CD4-positive, alpha-beta T cell treated with Interleukin-4 for 1 hour (primary cell): Measurements from ENCODE around the gene MEIS3.
"Not testable (repeated sequence)": the region's sequence is repeated elsewhere in the genome, so short reads cannot be mapped to it uniquely, and the experiment has no call there.

Experiments used
- DNase-seq, 2 donors: peaks; one replicate each; pipeline ENCODE4 v3.0.0-alpha.2; 2020 to 2022

MEIS3 gene

DNA sequence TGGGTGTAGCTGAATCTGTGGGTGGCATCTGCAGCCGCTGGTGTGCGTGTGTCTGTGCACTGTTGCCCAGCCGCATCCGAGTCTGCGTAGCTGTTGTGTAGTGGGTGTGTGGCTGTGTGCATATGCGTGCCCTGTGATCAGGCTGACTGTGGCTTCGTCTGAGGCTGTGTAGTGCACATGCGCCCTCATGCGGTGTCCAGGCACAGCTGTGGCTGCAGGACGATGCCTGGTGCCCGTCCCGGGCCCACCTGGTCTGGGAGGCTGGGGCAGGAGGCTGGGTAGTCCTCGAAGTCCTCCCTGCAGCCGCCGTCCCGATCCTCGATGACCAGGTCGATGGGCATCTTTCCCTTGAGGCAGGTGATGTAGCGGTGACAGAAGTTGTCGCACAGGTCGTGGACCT lies 4.9 kb downstream of the MEIS3 start:
- DNase-seq = no peak

DNA sequence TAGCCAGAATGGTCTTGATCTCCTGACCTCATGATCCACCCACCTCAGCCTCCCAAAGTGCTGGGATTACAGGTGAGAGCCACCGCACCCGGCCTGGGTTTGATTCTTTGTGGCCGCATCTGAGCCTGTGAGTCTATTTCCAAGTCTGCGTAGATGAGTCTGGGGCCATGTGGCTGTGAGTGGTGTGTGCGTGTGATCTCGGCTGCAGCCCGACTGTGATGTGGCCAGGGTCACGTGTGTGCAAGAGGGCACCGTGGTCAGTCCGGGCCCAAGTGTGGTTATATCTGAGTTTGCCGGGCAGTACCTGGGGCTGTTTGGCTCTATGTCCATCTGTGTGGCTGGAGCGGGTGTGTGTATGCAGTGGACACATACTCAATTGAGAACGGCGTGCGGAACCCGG lies 5.4 kb downstream of the MEIS3 start:
- DNase-seq = no peak

DNA sequence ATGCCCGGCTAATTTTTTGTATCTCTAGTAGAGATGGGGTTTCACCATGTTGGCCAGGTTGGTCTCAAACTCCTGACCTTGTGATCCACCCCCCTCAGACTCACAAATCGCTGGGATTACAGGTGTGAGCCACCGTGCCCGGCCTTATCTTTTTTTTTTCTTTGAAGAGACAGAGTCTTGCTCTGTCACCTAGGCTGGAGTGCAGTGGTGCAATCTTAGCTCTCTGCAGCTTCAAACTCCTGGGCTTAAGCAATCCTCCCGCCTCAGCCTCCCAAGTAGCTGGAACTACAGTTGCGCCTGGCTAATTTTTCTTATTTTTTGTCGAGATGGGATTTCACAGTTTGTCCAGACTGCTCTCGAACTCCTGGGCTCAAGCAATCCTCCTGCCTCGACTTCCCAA lies 7.6 kb downstream of the MEIS3 start:
- DNase-seq = not testable (repeated sequence)

DNA sequence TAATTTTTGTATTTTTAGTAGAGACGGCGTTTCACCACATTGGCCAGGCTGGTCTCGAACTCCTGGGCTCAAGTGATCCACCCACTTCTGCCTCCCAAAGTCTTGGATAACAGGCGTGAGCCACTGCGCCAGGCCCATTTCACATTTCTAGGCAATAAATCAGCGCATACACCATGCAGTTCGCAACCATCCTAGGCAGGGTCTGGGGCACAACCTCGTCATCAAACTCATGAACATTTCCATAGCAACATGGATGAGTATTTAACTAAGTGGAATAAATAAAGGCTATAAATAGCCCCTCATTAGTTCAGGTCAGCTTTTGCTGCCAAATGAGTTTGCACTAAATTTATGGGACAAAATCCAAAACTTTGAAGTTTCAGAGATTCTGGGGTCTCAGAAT lies 8.2 kb downstream of the MEIS3 start:
- DNase-seq = no peak

DNA sequence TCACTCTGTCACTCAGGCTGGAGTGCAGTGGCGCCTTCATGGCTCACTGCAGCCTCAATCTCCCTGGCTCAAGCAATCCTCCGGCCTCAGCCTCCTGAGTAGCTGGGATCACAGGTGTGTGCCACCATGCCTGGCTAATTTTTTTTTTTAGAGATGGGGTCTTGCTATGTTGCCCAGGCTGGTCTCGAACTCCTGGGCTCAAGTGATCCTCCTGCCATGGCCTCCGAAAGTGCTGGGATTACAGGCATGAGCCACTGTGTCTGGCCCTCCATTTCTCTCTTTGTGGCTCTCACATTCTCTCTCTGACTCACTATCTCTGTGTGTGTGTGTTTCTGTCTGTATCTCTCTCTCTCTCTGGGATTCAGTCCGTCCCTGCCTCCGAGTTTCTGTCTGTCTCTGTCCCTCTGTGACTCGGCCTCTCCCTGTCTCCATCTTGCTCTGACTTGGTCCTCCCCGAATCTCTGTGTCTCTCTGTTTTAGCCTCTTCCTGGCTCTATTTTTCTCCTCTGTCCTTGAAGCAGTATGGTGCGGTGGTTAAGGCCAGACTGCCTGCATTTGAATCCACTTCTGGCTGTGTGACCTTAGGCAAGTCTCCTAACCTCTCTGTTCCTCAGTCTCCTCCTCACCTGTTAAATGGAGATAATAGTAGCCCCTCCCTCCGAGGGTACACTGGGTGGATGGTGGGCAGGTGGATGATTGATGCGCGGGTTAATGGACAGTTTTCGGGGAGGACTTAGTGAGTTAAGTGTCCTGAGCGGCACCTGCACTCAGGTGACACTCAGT lies 11.0 kb downstream of the MEIS3 start:
- no peak for DNase-seq

DNA sequence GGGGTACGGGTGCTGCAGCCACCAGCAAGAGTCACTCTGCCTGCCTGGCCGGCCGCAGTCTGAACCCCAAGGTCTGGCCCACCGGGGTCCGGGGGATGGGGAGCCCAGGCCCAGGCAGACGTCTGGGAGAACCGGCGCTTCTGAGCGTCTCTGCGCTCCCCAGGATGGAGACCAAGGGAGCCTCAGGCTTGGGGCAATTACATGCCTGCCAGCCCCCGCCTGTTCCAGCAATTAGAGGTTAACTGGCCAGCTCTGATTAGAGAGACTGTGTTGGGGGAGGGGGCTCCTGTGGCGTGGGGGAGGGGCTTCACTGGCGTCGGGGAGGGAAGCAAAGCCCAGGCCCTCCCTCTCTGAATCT lies 11.9 kb downstream of the MEIS3 start:
- DNase-seq = no peak

DNA sequence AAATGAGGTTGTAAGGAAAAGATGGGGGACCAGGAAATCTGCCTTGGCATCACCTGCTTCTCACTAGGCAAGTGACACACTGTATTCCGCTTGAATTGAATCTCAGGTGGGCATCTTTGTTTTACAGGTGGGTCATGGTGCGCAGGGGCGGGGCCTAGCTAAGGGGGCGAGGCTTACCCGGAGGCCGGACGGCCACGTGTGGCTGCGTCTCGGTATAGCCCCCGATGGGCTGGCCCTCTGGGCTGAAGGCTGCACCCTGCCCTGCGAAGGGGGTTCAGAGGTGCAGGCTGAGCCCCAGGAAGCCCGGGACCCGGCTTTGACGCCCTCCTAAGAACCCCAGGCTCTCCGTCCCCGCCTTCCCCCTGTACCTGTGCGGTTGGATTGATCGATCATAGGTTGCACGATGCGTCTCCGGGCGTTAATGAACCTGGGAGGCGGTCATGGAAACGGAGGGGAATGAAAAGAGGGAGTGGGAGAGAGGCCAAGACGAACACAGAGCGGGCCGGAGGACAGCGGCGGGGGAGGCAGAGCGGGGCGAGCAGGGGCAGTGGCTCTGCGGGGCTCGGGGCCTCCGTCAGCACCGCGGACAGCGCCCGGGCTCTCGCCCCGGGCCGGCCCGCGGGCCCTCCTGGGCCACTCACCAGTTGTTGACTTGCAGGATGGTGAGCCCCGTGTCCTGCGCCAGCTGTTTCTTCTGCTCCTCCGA lies 12.5 kb downstream of the MEIS3 start:
- DNase-seq = no peak

DNA sequence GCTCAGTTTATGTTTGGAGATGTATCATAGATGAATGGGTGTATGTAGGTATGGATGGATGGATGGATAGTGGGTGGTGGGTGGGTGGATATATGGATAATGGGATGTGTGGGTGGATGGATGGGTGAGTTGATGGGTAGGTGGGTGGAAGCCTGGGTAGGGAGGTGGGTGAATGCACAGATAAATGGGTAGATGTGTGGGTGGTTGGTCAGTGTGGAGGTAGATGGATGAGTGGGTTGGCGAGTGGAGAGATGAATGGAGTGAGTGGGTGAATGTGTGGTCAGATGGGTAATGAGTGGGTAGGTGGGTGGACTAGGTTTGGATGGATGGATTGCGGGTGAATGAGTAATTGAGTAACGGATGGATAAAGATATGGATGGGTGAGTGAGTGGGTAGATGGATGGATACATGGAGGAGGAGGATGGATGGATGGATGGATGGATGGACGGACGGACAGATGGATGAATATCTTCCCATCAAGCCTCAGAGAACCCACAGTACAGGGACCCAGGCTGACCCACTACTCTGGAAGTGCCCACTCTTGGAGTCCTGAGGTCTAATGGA lies 13.4 kb downstream of the MEIS3 start:
- DNase-seq = no peak

DNA sequence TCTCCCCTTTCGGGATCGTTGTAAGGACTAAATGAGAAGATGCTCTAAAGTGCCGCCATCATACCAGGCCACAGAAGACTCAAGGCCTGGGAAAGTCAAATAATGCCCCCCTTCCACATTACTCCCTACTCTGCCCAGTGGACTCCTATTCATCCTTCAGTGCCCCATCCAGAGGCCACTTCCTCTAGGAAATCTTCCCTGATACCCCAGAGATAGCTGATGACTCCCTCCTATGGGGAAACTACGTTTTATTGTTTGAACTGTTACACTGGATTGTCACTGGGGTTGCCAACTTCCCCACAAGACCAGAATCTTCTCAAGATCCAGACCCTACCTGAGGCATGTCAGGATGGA lies 14.2 kb downstream of the MEIS3 start:
- DNase-seq = no peak

DNA sequence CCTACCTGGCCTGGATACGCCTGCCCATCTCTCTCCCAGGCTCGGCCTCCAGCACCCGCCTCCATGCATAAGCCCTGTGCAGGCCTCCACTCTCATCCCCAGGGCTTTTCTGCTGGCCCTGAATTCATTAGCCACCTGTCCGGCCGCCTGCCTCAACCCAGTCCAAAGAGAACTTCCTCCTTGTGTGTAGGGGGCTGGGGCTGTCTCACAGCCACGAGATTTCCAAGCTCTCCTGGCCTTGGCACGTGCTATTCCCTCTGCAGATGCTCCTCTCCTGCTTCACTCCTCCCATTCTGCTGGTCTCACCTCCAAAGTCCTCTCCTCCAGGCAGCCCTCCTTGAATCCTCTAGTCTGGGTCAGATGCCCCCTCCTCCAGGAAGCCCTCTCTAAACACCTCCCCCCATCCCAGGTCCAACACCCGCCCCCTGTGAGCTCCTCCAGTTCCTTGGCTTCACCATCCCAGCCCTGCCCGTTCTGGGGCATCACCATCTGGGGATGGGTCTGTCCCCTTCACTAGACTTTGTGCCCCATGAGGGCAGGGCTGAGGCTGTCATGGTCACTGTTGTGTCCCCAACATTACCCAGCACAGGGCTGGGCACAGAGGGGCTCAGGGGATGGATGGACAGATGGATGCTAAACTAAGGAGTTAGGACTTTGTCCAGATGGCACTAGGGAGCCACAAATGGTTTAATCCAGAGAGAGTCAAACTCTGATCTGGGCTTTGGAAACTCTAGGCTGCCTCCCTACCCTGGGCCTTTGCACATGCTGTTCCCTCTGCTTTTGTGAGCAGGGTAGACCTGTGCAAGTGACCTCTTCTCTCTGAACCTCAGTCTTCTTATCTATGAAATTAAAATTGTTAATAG lies 14.8 kb downstream of the MEIS3 start:
- no peak for DNase-seq

DNA sequence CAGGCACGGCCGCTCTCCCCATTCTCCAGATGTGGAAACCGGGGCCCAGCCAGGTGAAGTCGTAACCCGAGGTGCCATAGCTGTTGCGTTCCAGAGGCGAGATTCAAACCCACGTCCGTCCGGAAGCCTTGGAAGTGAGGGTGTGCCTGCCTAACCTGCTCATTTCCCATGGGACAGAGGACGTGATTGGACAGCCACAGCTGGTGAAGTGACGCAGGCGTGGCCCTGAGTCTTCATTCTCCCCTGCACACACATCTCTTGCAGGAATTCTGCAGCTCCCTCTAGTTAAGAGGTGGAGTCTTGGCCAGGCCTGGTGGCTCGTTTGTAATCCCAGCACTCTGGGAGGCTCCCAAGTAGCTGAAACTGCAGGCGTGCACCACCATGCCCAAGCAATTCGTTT lies 16.8 kb downstream of the MEIS3 start:
- no peak for DNase-seq

DNA sequence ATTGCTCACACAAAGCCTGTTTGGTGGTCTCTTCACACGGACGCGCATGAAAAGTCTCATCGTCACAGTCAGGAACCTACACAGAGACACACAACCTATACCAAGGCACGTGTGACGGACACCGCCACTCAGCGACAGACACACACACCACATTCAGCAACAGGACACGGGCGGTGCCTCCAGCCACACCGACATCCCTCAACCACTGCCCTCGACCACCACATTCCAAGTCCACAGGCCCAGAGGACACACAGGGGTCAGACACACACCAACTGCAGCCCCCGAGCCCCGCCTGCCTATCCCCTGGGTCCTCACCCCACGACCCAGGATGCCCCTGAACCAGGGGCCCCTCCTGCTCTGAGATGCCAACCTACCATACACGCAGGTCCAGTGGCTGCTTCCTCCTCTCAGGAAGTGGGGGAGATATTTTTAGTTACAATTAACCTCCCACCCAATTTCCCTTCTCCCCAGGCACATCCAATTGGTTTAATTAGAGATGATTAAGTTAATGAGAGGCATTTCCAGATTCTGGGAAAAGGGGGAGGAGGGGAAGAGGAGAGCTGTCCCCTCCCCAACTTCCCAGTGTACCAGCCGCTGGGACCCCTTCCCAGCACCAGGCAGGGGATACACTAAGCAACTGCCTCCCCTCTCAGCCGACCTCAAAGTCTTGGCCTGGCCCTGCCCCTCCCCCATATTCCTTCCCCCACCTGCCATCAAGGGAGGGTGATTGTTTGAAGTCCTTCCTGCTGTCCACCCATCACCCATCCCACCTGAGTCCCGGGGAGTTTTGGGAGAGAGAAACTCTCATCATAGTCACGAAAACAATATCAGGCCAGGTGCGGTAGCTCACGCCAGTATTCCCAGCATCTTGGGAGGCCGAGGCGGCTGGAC lies 20.4 kb downstream of the MEIS3 start:
- no peak for DNase-seq

DNA sequence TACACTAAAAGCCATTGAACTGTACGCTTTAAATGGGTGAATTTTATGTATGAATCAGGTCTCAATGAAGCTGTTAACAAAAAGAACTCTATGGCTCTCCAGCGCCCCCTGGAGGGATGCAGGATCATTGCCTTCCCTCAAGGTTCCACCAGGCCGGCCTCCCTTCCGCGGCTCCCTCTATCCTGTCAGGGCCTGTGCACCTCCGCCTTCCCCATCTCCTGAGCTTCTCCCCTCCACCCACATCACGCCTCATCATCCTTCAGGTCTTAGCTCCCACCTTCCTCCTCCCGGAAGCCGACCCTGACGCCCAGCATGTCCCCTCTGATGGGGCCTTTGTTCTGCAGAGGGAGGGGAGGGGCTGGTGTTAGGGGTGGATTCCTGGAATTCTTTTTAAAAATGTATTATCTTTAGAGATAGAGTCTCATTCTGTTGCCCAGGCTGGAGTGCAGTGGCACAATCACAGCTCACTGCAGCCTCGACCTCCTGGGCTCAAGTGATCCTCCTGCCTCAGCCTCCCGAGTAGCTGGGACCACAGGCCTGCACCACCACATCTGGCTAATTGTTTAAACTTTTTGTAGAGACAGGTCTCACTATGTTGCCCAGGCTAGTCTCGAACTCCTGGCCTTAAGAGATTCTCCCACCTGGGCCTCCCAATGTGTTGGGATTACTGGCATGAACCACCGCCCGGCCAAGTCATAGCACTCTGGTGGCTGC lies 27.7 kb downstream of the MEIS3 start:
- peak; percentile 79 to 81 for DNase-seq

DNA sequence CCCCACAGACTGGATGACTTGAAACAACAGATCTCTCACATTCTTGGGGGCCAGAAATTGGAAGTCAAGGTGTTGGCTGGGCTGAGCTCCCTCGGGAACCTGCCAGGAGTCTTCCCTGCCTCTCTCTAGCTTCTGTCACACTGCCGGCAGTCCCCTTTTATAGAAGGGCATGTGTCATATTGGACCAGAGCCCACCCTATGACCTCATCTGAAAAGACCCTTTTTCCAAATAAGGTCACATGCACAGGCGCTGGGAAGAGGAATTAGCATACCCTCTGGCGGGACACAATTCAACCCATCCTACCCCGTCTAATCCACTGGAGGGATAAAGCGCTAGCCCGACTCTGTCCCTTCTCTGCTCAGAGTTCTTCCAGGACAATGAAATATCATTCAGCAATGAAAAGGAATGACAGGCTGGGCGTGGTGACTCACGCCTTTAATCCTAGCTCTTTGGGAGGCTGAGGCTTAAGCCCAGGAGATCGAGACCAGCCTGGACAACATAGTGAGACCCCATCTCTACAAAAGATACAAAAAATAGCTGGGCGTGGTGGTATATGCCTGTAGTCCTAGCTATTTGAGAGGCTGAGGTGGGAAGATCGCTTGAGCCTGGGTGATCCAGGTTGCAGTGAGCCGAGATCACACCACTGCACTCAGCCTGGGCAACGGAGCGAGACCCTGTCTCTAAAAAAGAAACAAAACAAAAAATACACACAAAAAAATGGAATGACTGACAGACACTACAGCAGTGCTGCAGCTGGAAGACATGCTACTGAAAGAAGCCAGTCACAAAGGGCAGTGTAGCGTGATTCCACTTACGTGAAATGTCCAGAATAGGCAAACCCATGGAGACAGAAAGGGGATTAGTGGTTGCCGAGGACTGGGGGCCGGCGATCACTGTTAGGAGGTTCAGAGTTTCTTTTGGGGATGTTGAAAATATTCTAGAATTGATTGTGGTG lies 28.5 kb downstream of the MEIS3 start:
- DNase-seq = no peak

DNA sequence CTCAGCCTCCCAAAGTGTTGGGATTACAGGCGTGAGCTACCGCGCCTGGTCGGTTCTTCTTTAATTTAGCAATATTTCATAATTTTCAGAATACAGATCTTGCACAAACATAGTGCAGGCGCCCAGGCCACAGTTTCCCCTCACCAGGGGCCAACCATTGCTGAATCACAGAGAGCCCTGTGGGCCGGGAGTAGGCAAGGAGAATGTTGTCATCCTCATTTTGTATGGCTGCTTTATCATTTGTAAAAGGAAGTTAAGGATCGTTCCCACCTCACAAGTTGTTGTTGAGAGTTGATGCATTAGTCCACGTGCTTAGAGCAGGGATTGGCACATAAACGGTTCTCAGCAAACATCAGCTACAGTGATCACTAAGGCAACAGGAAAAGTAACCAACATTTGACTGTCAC lies 30.2 kb downstream of the MEIS3 start:
- DNase-seq = peak; percentile 24 to 83

DNA sequence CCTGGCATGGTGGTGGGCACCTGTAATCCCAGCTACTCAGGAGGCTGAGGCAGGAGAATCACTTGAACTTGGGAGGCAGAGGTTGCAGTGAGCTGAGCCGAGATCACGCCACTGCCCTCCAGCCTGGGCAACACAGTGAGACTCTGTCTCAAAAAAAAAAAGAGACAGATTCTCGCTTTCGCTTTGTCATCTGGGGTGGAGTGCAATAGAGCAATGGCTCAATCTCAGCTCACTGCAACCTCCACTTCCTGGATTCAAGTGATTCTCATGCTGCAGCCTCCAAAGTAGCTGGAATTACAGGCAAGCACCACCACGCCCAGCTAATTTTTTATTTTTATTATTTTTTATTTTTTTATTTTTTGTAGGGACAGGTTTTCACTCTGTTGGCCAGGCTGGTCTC lies 30.6 kb downstream of the MEIS3 start:
- DNase-seq = peak in 1 of 2 donors; percentile 55

DNA sequence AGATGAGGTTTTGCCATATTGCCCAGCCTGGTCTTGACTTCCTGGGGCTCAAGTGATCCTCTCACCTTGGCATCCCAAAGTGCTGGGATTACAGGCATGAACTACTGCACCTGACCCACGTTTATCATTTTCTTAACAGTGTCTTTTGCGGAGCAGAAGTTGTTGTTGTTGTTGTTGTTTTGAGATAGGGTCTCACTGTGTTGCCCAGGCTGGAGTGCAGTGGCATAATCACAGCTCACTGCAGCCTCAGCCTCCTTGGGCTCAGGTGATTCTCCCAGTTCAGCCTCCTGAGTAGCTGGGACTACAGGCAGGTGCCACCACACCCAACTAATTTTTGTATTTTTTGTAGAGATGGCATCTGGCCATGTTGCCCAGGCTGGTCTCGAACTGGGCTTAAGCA lies 31.7 kb downstream of the MEIS3 start:
- not testable (repeated sequence) for DNase-seq

DNA sequence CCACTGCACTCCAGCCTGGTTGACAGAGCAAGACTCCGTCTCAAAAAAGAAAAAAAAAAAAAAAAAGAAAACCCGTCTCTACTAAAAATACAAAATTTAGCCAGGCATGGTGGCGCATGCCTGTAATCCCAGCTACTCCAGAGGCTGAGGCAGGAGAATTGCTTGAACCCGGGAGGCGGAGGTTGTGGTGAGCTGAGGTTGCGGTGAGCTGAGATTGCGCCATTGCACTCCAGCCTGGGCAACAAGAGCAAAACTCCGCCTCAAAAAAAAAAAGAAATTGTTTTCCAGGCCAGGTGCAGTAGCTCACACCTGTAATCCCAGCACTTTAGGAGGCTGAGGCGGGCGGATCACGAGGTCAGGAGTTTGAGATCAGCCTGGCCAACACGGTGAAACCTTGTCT lies 32.7 kb downstream of the MEIS3 start:
- DNase-seq = not testable (repeated sequence)

DNA sequence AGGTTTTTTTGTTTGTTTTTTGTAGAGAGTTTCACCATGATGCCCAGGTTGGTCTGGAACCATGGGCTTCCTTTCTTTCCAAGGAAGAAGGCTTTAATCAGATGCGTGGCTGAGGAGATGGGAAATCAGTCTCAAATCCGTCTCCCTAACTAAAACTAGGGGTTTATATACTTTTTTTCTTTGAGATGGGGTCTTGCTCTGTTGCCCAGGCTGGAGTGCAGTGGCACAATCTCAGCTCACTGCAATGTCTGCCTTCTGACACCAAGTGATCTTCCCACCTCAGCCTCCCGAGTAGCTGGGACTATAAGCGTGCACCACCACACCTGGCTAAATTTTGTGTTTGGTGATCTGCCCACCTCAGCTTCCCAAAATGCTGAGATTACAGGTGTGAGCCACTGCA lies 34.8 kb downstream of the MEIS3 start:
- DNase-seq = not testable (repeated sequence)

DNA sequence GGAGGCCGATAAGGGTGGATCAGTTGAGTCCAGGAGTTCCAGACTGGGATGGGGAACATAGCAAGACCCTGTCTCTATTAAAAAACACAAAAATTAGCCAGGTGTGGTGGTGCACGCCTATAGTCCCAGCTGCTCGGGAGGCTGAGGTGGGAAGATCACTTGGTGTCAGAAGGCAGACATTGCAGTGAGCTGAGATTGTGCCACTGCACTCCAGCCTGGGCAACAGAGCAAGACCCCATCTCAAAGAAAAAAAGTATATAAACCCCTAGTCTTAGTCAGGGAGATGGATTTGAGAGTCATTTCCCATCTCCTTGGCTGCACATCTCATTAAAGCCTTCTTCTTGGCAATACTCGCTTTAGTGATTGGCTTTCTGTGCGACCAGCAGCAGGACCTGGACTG lies 35.4 kb downstream of the MEIS3 start:
- not testable (repeated sequence) for DNase-seq
